ENCODE data around the gene FLNB.

The FLNB gene

DNA sequence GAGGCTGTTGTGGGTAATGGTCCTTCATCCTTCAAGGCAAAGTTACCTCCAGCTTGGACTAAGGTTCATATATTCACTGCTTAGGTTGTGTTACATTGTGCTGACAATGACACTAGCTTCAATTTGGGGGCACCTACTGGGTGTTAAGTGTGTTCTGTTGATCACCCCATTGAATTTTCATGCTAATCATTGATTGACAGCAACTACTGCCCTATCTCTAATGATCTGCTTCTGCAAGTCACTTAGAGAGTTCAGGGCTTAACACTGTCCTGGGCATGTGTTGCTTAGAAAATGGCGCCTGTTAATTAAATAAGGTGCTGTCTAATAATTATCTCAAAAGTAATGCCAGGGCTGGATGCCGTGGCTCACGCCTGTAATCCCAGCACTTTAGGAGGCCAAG lies 3.4 kb downstream of the FLNB start:
- no peaks in the 10 kb centered on the region for H3K36me3 Mint-ChIP-seq
- peak overlapping the region; percentile 67 for H3K4me3 Mint-ChIP-seq
- H3K4me1 Mint-ChIP-seq (ENCODE audit: low read depth) = peaks cover 54% of the 10 kb centered on the region
- H3K9me3 Mint-ChIP-seq (ENCODE audit: low read depth) = no peaks in the 10 kb centered on the region
- H3K27me3 Mint-ChIP-seq = no peaks in the 10 kb centered on the region
- H3K27ac Mint-ChIP-seq = no peak overlapping the region

DNA sequence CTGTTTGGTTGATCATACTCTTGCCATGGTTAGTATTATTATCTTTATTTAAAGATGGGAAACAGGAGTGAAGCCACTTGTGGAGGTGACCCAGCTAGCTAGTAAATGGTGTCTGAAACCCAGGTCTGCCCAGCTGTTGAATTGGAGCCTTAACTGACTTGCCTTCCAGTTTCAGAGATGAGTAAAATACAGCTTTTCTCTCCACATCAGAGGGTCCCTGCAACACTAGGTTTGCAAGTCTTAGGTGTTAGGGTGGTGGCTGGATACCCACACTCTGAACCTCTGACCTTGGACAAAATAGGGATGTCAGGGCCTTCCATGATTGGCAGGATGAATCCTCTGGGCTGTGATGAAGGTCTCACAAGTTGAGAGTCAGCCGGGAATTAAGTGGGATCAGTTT lies 4.1 kb downstream of the FLNB start:
- peaks cover 57% of the 10 kb centered on the region for H3K4me1 Mint-ChIP-seq (ENCODE audit: low read depth)
- H3K9me3 Mint-ChIP-seq (ENCODE audit: low read depth) = no peaks in the 10 kb centered on the region
- H3K36me3 Mint-ChIP-seq = no peaks in the 10 kb centered on the region
- H3K27me3 Mint-ChIP-seq = no peaks in the 10 kb centered on the region
- peak overlapping the region; percentile 61 for H3K27ac Mint-ChIP-seq
- H3K4me3 Mint-ChIP-seq = peak overlapping the region; percentile 24

DNA sequence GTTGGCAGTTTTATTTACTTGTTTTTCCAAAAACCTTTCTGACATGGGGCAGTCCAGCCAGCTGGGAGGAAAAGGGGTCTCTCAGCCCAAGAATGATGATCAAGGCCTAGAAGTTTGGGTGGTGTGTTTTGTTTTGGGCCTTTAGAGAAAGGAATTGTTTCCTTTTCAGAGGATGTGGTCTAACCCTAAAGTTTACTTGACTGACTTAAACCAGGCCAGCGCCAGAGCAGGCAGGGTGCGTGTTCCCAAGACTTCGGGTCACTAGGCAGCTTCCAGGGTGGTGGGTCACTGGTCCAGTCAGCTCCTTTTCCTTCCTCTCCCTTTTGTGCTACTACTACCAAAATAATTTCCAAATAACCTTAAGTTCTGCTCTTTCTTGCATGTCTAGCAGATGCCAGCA lies 4.9 kb downstream of the FLNB start:
- Mint-ChIP-seq H3K9me3 (ENCODE audit: low read depth) (no peaks in the 10 kb centered on the region), H3K27ac (peak overlapping the region; percentile 61), H3K27me3 (no peaks in the 10 kb centered on the region), H3K4me3 (peak overlapping the region; percentile 24), H3K4me1 (ENCODE audit: low read depth) (peaks cover 59% of the 10 kb centered on the region), H3K36me3 (no peaks in the 10 kb centered on the region)

DNA sequence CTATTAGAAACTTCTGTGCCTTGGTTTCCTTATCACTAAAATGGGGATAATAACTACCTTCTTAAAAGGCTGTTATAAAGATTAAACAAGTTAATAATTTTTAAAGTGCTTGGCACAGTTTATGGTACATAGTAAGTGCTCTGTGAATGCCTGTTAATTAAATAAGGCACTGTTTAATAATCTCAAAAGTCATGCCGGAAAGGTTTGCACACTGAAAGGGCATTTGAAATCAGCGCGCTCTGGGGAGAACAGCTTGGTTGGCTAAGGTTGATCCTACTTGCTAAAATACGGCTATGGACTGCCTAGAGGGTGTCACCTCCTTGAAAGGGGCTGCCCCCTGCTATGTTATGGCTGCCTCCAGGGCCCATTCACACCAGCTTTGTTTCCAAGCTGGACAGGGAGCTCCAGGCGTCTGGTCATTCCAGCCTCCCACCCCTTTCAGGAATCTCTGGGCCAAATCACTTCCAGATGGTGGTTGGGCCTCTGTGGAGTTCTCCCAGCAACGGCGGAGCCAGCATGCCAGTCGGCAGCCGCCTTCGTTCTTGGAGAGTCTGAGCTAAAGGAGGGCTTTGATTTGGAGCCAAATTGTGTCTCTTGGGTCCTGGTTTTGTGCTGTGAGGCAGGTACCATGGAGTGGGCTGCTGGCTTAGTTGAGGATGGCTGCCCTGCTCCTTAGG lies 5.9 kb downstream of the FLNB start:
- H3K4me1 Mint-ChIP-seq (ENCODE audit: low read depth) = peaks cover 62% of the 10 kb centered on the region
- no peaks in the 10 kb centered on the region for H3K36me3 Mint-ChIP-seq
- H3K9me3 Mint-ChIP-seq (ENCODE audit: low read depth) = no peaks in the 10 kb centered on the region
- H3K4me3 Mint-ChIP-seq = no peak overlapping the region
- no peak overlapping the region for H3K27ac Mint-ChIP-seq
- no peaks in the 10 kb centered on the region for H3K27me3 Mint-ChIP-seq

DNA sequence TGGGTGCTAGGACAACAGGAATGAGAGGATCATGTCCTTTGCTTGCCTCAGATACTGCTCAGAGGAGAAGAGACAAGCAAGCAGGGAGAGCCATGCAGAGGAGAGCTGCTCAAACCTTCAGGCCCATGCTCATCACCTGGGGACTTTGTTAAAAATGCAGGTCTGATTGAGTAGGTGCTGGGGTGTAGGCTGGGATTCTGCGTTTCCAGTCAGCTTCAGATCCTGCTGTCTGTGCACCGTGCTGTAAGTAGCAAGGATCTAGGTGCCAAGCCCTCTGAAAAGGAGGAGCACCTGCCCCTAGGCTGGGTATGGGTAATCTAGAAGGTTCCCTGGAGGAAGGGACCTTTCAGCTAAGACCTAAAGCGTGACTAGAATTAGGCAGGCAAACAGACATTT lies 7.3 kb downstream of the FLNB start:
- Mint-ChIP-seq H3K27me3 (no peaks in the 10 kb centered on the region), H3K27ac (no peak overlapping the region), H3K9me3 (ENCODE audit: low read depth) (no peaks in the 10 kb centered on the region), H3K4me3 (no peak overlapping the region), H3K4me1 (ENCODE audit: low read depth) (peaks cover 62% of the 10 kb centered on the region), H3K36me3 (no peaks in the 10 kb centered on the region)

DNA sequence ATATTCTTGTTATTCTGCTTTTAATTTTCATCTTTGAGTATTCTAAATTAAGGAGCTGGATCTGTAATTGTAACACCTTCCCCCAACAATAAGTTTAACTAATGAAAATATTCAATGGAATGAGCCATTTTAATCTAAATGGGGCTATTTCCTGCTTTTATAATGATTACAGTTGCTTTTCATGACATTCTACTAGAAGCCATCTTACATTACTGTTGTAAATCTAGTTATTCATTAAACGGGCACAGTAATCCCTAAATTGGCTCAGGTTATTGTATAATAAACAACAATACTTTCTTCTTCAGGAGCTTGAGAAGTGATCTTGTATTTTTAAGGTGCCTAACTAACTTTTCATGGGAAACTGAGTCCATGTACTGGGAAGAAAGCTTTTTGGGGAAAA lies 8.5 kb downstream of the FLNB start:
- Mint-ChIP-seq H3K36me3 (no peaks in the 10 kb centered on the region), H3K27ac (peak overlapping the region; percentile 75), H3K27me3 (no peaks in the 10 kb centered on the region), H3K9me3 (ENCODE audit: low read depth) (no peaks in the 10 kb centered on the region), H3K4me1 (ENCODE audit: low read depth) (peaks cover 56% of the 10 kb centered on the region), H3K4me3 (no peak overlapping the region)

DNA sequence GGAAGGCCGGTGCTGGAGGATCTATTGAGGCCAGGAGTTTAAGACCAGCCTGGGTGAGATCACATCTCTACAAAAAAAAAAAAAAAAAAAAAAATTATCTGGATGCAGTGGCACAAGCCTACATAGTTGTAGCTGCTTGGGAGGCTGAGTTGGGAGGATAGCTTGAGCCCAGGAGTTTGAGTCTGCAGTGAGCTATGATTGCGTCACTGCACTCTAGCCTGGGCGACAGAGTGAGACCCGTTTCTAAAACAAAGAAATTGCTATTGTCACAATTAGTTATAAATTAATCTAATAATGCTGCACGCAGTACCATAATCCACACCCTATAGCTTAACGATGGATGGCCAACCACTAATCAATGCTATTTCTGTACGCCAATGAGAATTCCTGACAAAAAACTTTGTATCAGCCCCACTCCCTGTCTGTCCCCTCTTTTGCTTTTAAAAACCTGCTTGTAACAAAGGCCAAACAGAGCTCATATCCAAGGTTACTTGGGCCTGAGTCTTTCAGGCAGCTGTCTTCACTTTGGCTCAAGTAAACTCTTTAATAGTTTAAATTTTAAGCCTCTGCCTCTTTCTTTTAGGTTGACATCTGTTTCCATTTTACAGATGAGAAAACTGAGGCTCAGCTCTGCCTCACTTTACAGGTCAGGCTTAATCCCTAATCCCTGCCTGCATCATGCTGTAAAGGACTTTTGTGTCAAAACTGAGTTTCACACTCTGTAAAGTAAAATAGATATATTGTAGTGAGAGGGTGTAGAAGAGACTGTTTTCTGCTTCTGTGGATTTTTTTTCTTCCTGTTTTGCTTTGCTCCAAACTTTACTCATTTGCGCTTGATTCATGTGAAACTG lies 10.9 kb downstream of the FLNB start:
- H3K36me3 Mint-ChIP-seq = no peaks in the 10 kb centered on the region
- peaks cover 44% of the 10 kb centered on the region for H3K4me1 Mint-ChIP-seq (ENCODE audit: low read depth)
- H3K4me3 Mint-ChIP-seq = peak overlapping the region; percentile 11
- no peaks in the 10 kb centered on the region for H3K9me3 Mint-ChIP-seq (ENCODE audit: low read depth)
- H3K27ac Mint-ChIP-seq = peak overlapping the region; percentile 77
- no peaks in the 10 kb centered on the region for H3K27me3 Mint-ChIP-seq

DNA sequence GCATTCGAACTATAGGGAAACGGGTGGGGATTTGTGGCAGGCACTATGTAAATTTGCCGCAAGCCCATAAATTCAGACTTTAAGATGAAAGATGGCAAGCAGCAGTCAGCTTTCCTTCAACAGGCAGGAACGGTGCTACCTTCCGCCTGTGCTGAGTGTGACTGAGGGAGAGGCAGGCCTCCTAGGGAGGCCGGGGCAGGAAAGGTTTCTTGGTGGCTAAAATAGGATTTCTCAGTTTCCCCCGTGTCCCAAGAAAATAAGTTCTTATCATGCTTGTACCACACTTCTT lies 12.5 kb downstream of the FLNB start:
- H3K27ac Mint-ChIP-seq = no peak overlapping the region
- no peaks in the 10 kb centered on the region for H3K36me3 Mint-ChIP-seq
- H3K4me3 Mint-ChIP-seq = no peak overlapping the region

DNA sequence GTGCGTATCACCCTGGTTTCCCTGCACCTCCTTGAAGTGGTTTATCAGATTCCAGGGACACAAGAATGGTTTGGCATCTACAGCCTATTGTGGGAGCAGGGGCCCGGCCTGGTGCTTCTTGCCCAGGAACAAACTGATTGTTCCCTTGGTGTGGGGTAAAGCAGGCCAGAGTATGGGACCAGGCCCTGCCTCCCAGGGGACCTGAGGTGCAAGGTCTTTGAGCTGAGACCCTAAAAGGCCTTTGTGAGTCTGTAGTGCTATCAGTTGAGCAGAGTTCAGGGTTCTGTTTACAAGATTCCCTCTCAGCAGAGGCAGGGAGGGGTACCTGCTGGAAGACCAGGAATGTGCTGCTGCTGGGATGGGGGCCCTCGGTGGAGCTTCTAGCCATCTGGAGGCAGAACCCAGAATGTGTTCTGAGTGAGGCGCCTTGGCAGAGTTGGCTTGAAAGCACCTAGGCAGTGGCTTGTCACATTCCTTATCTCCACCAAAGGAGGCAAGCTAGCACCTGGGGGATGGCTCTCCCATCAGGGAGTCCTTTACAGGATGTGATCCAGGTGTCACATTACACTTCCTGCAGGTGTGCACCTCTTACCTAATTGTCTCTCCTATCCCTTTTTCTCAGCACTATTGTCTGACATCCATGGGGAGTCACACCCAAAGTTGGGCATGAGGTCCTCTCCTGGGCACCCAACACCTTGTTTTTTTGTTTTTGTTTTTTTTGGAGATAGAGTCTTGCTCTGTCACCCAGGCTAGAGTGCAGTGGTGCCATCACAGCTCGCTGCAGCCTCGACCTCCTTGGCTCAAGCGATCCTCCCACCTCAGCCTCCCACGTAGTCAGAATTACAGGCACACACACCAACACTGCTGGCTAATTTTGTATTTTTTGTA lies 13.1 kb downstream of the FLNB start:
- H3K36me3 Mint-ChIP-seq = no peaks in the 10 kb centered on the region
- H3K9me3 Mint-ChIP-seq (ENCODE audit: low read depth) = no peaks in the 10 kb centered on the region
- peaks cover 48% of the 10 kb centered on the region for H3K4me1 Mint-ChIP-seq (ENCODE audit: low read depth)
- H3K4me3 Mint-ChIP-seq = no peak overlapping the region
- H3K27me3 Mint-ChIP-seq = no peaks in the 10 kb centered on the region
- peak overlapping the region; percentile 58 for H3K27ac Mint-ChIP-seq

More for the DNA sequence above, 12.5 kb downstream of the FLNB start:
- no peaks in the 10 kb centered on the region for H3K27me3 Mint-ChIP-seq
- no peaks in the 10 kb centered on the region for H3K9me3 Mint-ChIP-seq (ENCODE audit: low read depth)
- peaks cover 43% of the 10 kb centered on the region for H3K4me1 Mint-ChIP-seq (ENCODE audit: low read depth)

DNA sequence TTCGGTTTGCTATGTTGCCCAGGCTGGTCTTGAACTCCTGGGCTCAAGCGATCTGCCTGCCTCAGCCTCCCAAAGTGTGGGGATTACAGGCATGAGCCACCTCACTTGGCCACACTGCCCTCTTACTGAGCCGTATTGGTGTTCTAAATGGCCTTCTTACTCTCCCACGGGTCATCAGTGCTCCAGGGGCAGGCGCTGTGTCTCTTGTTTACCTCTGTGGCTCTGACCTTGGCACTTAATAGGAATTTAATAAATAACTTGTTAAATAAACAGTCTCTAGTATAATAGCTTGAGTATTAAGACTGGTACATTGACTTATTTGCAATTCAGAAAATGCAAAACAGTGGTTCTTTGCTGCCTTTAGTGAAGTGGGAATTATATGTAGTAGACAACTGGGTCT lies 13.7 kb downstream of the FLNB start:
- no peaks in the 10 kb centered on the region for H3K36me3 Mint-ChIP-seq
- H3K4me3 Mint-ChIP-seq = no peak overlapping the region
- peaks cover 51% of the 10 kb centered on the region for H3K4me1 Mint-ChIP-seq (ENCODE audit: low read depth)
- no peaks in the 10 kb centered on the region for H3K9me3 Mint-ChIP-seq (ENCODE audit: low read depth)
- no peaks in the 10 kb centered on the region for H3K27me3 Mint-ChIP-seq
- H3K27ac Mint-ChIP-seq = peak overlapping the region; percentile 58

DNA sequence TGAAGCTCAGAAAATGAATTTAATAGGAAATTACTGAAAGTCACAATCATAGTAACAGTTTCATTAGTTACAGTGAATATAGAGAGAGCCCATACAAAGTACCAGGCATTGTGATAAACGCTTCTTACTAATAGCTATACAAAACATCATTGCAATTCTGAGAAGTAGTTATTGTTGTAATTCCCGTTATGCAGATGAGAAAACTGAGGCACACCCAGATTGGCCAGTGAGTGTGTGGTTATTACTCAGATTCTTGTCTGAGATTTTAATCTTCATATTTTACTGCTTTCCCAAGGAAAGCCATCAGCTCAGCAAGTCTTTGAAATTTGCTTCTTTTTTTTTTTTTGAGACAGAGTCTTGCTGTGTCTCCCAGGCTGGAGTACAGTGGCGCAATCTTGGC lies 14.3 kb downstream of the FLNB start:
- peak overlapping the region; percentile 22 for H3K27ac Mint-ChIP-seq
- peaks cover 53% of the 10 kb centered on the region for H3K4me1 Mint-ChIP-seq (ENCODE audit: low read depth)

DNA sequence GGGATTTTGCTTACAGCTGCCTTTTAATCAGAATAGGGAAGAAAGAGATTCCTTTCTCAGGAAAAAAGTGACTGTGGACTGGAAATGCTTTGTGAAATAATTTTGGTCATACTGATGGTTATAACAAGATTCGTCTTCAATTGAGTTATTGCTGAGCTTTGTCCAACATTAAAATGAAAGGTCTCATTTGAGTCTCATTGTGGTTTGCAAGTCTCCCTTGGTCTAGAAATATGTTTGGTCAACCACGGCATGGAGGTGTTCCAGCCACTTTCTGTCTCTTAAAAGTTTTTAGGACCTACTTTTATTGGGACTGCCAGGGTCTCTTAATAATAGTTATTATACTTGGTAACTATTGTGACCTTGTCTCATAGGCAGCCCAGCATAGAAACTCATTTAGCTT lies 15.3 kb downstream of the FLNB start:
- peaks cover 56% of the 10 kb centered on the region for H3K4me1 Mint-ChIP-seq (ENCODE audit: low read depth)
- no peaks in the 10 kb centered on the region for H3K36me3 Mint-ChIP-seq
- no peaks in the 10 kb centered on the region for H3K27me3 Mint-ChIP-seq
- no peaks in the 10 kb centered on the region for H3K9me3 Mint-ChIP-seq (ENCODE audit: low read depth)
- no peak overlapping the region for H3K4me3 Mint-ChIP-seq
- H3K27ac Mint-ChIP-seq = no peak overlapping the region

More for the DNA sequence above, 14.3 kb downstream of the FLNB start:
- no peaks in the 10 kb centered on the region for H3K9me3 Mint-ChIP-seq (ENCODE audit: low read depth)
- no peaks in the 10 kb centered on the region for H3K27me3 Mint-ChIP-seq
- H3K4me3 Mint-ChIP-seq = no peak overlapping the region
- no peaks in the 10 kb centered on the region for H3K36me3 Mint-ChIP-seq

DNA sequence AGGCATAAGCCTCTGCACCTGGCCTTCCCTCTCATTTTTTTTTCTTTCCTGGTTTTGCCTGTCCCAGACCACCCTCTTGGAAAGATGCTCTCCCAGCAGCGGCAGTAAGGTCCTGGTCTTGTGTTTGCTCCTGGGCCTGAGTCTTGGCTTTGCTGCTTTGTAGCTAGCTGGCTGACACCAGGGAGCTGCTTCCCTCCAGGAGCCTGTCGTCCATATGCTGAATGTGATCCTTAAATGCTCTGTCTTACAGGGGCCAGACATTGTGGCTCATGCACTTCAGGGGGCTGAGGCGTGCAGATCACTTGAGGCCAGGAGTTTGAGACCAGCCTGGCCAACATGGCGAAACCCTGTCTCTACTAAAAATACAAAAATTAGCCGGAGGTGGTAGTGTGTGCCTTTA lies 17.2 kb downstream of the FLNB start:
- no peaks in the 10 kb centered on the region for H3K36me3 Mint-ChIP-seq
- H3K9me3 Mint-ChIP-seq (ENCODE audit: low read depth) = no peaks in the 10 kb centered on the region
- H3K4me3 Mint-ChIP-seq = no peak overlapping the region
- H3K4me1 Mint-ChIP-seq (ENCODE audit: low read depth) = peaks cover 53% of the 10 kb centered on the region
- no peak overlapping the region for H3K27ac Mint-ChIP-seq
- H3K27me3 Mint-ChIP-seq = no peaks in the 10 kb centered on the region

DNA sequence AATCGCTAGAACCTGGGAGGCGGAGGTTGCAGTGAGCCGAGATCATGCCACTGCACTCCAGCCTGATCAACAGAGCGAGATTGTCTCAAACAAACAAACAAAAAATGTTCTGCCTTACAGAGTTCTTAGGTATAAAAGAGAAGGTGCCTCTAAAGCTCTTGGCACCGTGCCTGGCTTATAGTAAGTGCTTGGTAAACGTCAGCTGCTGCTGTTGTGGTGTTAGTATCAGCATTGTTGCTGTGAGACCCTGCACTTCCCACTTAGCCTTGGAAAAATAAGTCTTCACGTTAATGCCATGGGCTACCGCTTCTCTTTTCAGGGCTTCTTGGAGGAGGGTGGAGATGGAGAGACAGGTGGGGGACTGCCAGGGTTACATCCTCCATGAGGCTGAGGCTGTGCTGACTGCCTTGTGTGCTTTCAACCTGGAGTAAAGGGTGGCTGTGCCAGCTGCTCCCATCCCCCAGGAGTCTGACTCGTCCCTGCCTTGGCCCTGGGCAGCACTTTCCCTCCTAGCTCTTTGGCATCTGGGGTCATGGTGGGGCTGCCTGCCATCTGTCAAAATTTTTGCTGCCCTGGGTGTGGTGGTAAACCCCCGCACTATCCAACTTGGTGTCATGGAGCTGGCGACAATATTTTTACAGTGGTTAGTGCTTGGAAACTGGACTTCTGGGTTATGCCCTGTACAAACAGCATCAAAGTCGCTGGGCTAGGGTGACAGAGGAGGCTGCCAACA lies 17.8 kb downstream of the FLNB start:
- no peaks in the 10 kb centered on the region for H3K36me3 Mint-ChIP-seq
- H3K27me3 Mint-ChIP-seq = no peaks in the 10 kb centered on the region
- peak overlapping the region; percentile 58 for H3K27ac Mint-ChIP-seq
- H3K9me3 Mint-ChIP-seq (ENCODE audit: low read depth) = no peaks in the 10 kb centered on the region
- H3K4me3 Mint-ChIP-seq = no peak overlapping the region
- peaks cover 49% of the 10 kb centered on the region for H3K4me1 Mint-ChIP-seq (ENCODE audit: low read depth)

All from activated naive CD8-positive, alpha-beta T cell (primary cell).